ENCODE data around the gene SLC44A2. TPM values are rescaled to one million over a fixed set of nuclear protein-coding genes. Genes with fewer than 3 reads are reported as not detected.

Gene SLC44A2
- polyA plus RNA-seq = 7.4 and 12.4 TPM in 2 replicates

DNA sequence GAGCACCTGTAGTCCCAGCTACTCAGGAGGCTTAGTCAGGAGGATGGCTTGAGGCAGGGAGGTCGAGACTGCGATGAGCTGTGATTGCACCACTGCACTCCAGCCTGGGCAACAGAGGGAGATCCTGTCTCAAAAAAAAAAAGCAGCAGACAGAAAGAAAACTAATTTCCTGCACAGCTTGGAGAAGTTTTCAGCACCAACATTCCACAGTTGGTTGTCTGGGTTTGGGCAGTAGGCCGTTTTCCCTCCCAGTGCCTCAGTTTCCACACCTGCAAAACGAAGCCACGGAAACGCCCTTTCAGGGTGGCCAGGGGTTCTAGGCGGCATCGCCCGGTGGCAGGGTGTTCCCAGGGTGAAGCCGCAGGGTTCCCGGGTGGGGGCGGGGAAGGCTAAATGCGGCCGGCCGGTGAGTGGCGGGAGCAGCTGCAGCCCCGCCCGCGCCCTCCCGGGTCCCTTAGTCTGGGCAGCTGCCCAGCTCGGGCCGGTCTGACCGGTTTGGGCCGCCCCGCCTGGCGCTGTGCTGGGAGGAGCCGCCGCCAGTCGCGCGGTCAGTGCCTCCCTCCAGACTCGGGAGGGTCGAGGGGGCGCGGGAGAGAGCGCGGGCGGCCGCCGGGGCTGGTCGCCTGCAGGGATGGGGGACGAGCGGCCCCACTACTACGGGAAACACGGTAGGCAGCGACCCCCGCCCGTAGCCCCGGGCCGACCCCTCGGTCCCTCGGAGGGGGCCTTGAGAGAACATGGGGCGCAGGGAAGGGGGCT, at the start of gene SLC44A2:
Gene SLC44A2 (plus strand): TSS at position 551 of the 759 bp plus-strand sequence. CDS start 81 bp downstream, at position 632.

GRCh38 chr19:10587022-10587838, 38.1 kb upstream of the SLC44A2 start, which contains the start of gene AP1M2:
Gene AP1M2, minus strand, starts transcription at chr19:10587312. Its CDS starts 81 bp downstream, at chr19:10587231.

DNA sequence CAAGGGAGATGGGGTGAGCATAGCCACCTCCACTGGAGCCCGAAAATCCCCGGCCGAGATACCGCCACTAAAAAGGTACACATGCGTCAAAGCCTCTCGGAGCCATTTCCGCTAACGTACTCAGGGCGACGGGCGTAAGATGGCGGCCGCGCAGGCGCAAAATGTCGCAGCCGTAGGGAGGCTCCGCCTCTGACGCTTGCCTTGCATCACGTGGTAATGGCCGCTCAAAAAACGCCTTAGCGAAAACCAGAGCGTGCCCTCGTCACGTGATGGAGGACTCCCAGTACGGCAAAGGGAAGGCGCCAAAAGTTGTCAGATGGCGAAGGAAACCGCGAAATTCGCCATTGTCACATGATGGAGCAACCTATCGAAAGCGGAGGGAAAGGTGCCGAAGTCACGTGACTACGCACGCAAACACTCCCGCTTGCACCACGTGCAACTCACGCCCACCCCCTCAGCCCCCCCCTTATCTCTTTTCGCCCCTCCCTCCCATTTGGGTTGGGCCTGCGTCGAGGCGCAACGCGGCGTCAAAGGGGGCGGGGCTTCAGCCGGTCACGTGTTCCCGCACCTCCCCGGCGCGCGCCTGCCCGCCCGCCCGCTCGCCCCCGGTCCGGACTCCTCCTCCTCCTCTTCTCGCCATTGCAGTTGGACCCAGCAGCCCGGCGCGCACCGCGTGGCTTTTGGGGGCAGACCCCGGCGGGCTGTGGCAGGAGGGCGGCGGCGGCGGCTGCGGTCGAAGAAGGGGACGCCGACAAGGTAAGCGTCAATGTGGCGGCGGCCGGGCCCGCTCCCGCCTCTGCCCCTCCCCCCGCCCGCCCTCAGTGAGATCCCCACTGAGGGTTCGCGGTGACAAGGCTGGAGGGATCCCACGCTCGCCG, 28.6 kb downstream of the SLC44A2 start, which contains the start of gene ILF3:
Gene ILF3 (plus strand): TSS at position 615 of the 878 bp plus-strand sequence. CDS start 16,260 bp downstream, outside the sequence.

Other genes with a start within 250 kb of the SLC44A2 start
- 8.2 and 13.2 TPM in 2 replicates for gene TYK2, start 245.0 kb upstream of the SLC44A2 start, polyA plus RNA-seq
- 16.1 and 22.6 TPM in 2 replicates for gene CDC37, start 222.0 kb upstream of the SLC44A2 start, polyA plus RNA-seq
- 0.63 and 2.5 TPM in 2 replicates for gene PDE4A, start 205.0 kb upstream of the SLC44A2 start, polyA plus RNA-seq
- gene KEAP1, start 122.2 kb upstream of the SLC44A2 start, polyA plus RNA-seq = 11.3 and 23.4 TPM in 2 replicates
- gene S1PR5, start 108.1 kb upstream of the SLC44A2 start, polyA plus RNA-seq = 0.32 TPM in 1 of 2 replicates, not detected in the other
- 5.6 TPM in 1 of 2 replicates, not detected in the other for gene ATG4D, start 81.6 kb upstream of the SLC44A2 start, polyA plus RNA-seq
- 2.4 and 5.3 TPM in 2 replicates for gene KRI1, start 59.5 kb upstream of the SLC44A2 start, polyA plus RNA-seq
- gene CDKN2D, start 56.6 kb upstream of the SLC44A2 start, polyA plus RNA-seq = 17.1 and 34.4 TPM in 2 replicates
- 2.5 TPM in 1 of 2 replicates, not detected in the other for gene AP1M2, start 38.2 kb upstream of the SLC44A2 start, polyA plus RNA-seq
- 29.6 and 33.0 TPM in 2 replicates for gene ILF3, start 28.8 kb downstream of the SLC44A2 start, polyA plus RNA-seq
- gene QTRT1, start 75.9 kb downstream of the SLC44A2 start, polyA plus RNA-seq = 2.2 and 3.9 TPM in 2 replicates
- gene DNM2, start 92.5 kb downstream of the SLC44A2 start, polyA plus RNA-seq = 0.52 and 0.94 TPM in 2 replicates
- gene TMED1, start 210.7 kb downstream of the SLC44A2 start, polyA plus RNA-seq = 1.1 and 4.8 TPM in 2 replicates
- not detected in 2 replicates for gene C19orf38, start 222.9 kb downstream of the SLC44A2 start, polyA plus RNA-seq
- 0.26 and 0.53 TPM in 2 replicates for gene CARM1, start 246.0 kb downstream of the SLC44A2 start, polyA plus RNA-seq